H1 (cell line): Measurements from ENCODE around the gene ZNF346. TPM values are rescaled to one million over a fixed set of nuclear protein-coding genes. Genes with fewer than 3 reads are reported as not detected.

Source experiments
- CEBPB ChIP-seq: IDR thresholded peaks from 2 replicates; pipeline ENCODE4 v1.6.1; 2012; ENCODE audit warnings: low read depth, low read length
- POLR2A ChIP-seq, 2 experiments: IDR thresholded peaks; 1 replicate in 1 of 2; 2 replicates in 1 of 2; pipeline ENCODE4 v1.6.1; 2011; ENCODE audit warnings: low read depth in 2 of 2, low read length in 2 of 2, mild to moderate bottlenecking in 2 of 2; ENCODE audit errors: control extremely low read depth in 1 of 2
- TEAD4 ChIP-seq: IDR thresholded peaks from 2 replicates; pipeline ENCODE4 v1.6.1; 2012; ENCODE audit warnings: low read depth, low read length, inconsistent platforms, mixed read lengths
- polyA plus RNA-seq, 7 experiments: library from polyadenylated mRNA; depleted of rRNA in 3 of 7; stranded (reverse) in 5 of 7; unstranded in 2 of 7; fragments of >200 nt in 5 of 7; fragments of 200-250 nt in 2 of 7; gene quantifications; 1 replicate in 5 of 7; 2 replicates in 1 of 7; 4 replicates in 1 of 7; pipeline versions ENCODE4 v1.2.1 to v1.2.3, GENCODE V29; 2011 to 2013; ENCODE audit warnings: missing spikeins in 2 of 7, mixed read lengths in 2 of 7
- total RNA-seq: library from RNA; stranded (reverse); fragmentation: NEBNext Ultra II Directional; extraction: Animal tissue kit (Norgen Biotek cat#: 25700); gene quantifications from 2 replicates; pipeline ENCODE4 v1.2.1, GENCODE V29; 2021

Gene ZNF346
- total and polyA plus RNA-seq, 2 of the 8 experiments (the other 6 are each of a cell fraction or from before 2014, with no cell fraction given) = 19.9 to 20.8 TPM

GRCh38 chr5:177027665-177028064, 5.2 kb downstream of the ZNF346 start (continued):
- no peak for TF ChIP-seq CEBPB
- no peak for TF ChIP-seq POLR2A (IDR thresholded peaks at IDR 0.05; ENCODE audit: control extremely low read depth in 1 of 2, low read depth in 2 of 2, low read length in 2 of 2)
- no peak for TF ChIP-seq TEAD4
